Fibroblast of skin of right quadriceps (primary cell): ENCODE results near the gene EFCAB9.
"Not testable (repeated sequence)": the region's sequence is repeated elsewhere in the genome, so short reads cannot be mapped to it uniquely, and the experiment has no call there.

ENCODE experiments used
- DNase-seq: peaks from one replicate; pipeline ENCODE4 v3.0.0-alpha.2; 2013

Gene EFCAB9

GRCh38 chr5:172193872-172194271 lies at the start of gene EFCAB9:
Gene EFCAB9 (plus strand): TSS chr5:172194172. CDS start chr5:172194173, 1 bp downstream.
- DNase-seq: no peak

GRCh38 chr5:172144291-172144815 lies 49.6 kb upstream of the EFCAB9 start:
- no peak for DNase-seq

GRCh38 chr5:172144931-172145869 lies 48.8 kb upstream of the EFCAB9 start:
- DNase-seq: no peak

GRCh38 chr5:172145870-172146747 lies 47.9 kb upstream of the EFCAB9 start:
- DNase-seq: no peak

- no peak for DNase-seq
These were observed 47.3 kb upstream of the EFCAB9 start for GRCh38 chr5:172146748-172147092.

- DNase-seq: no peak
These were observed 46.1 kb upstream of the EFCAB9 start for GRCh38 chr5:172147857-172148256.

- no peak for DNase-seq
These were observed 45.6 kb upstream of the EFCAB9 start for GRCh38 chr5:172148381-172148780.

- peak; percentile 75 for DNase-seq
These were observed 44.9 kb upstream of the EFCAB9 start for GRCh38 chr5:172149073-172149472.

- DNase-seq: not testable (repeated sequence)
These were observed 44.5 kb upstream of the EFCAB9 start for GRCh38 chr5:172149481-172149880.

- DNase-seq: no peak
These were observed 43.2 kb upstream of the EFCAB9 start for GRCh38 chr5:172150514-172151425.

GRCh38 chr5:172151661-172152210 lies 42.2 kb upstream of the EFCAB9 start:
- no peak for DNase-seq

GRCh38 chr5:172153695-172154094 lies 40.3 kb upstream of the EFCAB9 start:
- no peak for DNase-seq

GRCh38 chr5:172155101-172155500 lies 38.9 kb upstream of the EFCAB9 start:
- not testable (repeated sequence) for DNase-seq

- DNase-seq: no peak
These were observed 37.4 kb upstream of the EFCAB9 start for GRCh38 chr5:172156541-172156994.

- no peak for DNase-seq
These were observed 35.0 kb upstream of the EFCAB9 start for GRCh38 chr5:172159016-172159415.

GRCh38 chr5:172160506-172160905 lies 33.5 kb upstream of the EFCAB9 start:
- DNase-seq: no peak

GRCh38 chr5:172162323-172162986 lies 31.5 kb upstream of the EFCAB9 start:
- peak; percentile 38 for DNase-seq

GRCh38 chr5:172162987-172163343 lies 31.0 kb upstream of the EFCAB9 start:
- no peak for DNase-seq

GRCh38 chr5:172163346-172163745 lies 30.6 kb upstream of the EFCAB9 start:
- no peak for DNase-seq

- DNase-seq: no peak
These were observed 29.2 kb upstream of the EFCAB9 start for GRCh38 chr5:172164769-172165212.

- DNase-seq: no peak
These were observed 28.5 kb upstream of the EFCAB9 start for GRCh38 chr5:172165465-172165864.
